K562 (cell line): ENCODE data around the gene MRPL16. TPM values are rescaled to one million over a fixed set of nuclear protein-coding genes. Genes with fewer than 3 reads are reported as not detected.
A peak's percentile ranks its signal among the peaks of the same experiment; 100 is the strongest.

Experiments used
- CEBPB ChIP-seq: fragments of 450-650 bp; IDR thresholded peaks from 2 replicates; pipeline ENCODE4 v1.6.1; 2016; ENCODE audit warnings: missing genetic modification characterization, missing compliant biosample characterization
- CEBPG ChIP-seq, 3 experiments: fragments of 200-800 bp in 1 of 3; sonication (Bioruptor generic) in 1 of 3; sonication (generic) in 1 of 3; formaldehyde crosslinking in 1 of 3; IDR thresholded peaks in 2 of 3; conservative IDR thresholded peaks in 1 of 3; 2 replicates each; pipeline versions ENCODE4 v1.6.1 to v1.8.0; 2016 to 2022; ENCODE audit warnings: missing compliant biosample characterization in 2 of 3, missing genetic modification characterization in 2 of 3, mild to moderate bottlenecking in 1 of 3, missing genetic modification reagents in 1 of 3
- CREM ChIP-seq: IDR thresholded peaks from 2 replicates; pipeline ENCODE4 v1.6.1; 2014; ENCODE audit warnings: antibody characterized with exemption, low read depth
- ELF1 ChIP-seq: fragments of 200-800 bp; sonication (Bioruptor generic); IDR thresholded peaks from 2 replicates; pipeline ENCODE4 v1.6.1; 2016; ENCODE audit warnings: missing genetic modification characterization, missing compliant biosample characterization
- EP400 ChIP-seq: fragments of 450-650 bp; IDR thresholded peaks from 2 replicates; pipeline ENCODE4 v1.6.1; 2017; ENCODE audit warnings: antibody characterized with exemption, mild to moderate bottlenecking, moderate library complexity
- FOS ChIP-seq: IDR thresholded peaks from 3 replicates; pipeline ENCODE4 v1.6.1; 2011; ENCODE audit not compliant: insufficient read length; ENCODE audit errors: extremely low read depth
- FOSL1 ChIP-seq: fragments of 200-800 bp; sonication (Bioruptor generic); conservative IDR thresholded peaks from 2 replicates; pipeline ENCODE4 v1.6.1; 2016; ENCODE audit warnings: missing genetic modification characterization, missing compliant biosample characterization
- HMBOX1 ChIP-seq: sonication (generic); IDR thresholded peaks from 2 replicates; pipeline ENCODE4 v1.6.1; 2016
- IRF9 ChIP-seq: fragments of 450-650 bp; IDR thresholded peaks from 2 replicates; pipeline ENCODE4 v1.6.1; 2016; ENCODE audit warnings: missing biosample characterization, missing genetic modification characterization
- MIER1 ChIP-seq: fragments of 450-650 bp; IDR thresholded peaks from 2 replicates; pipeline ENCODE4 v1.6.1; 2016; ENCODE audit warnings: antibody characterized with exemption, mild to moderate bottlenecking, low read depth
- NCOA6 ChIP-seq: fragments of 450-650 bp; IDR thresholded peaks from 2 replicates; pipeline ENCODE4 v1.6.1; 2017; ENCODE audit warnings: mild to moderate bottlenecking
- NFIC ChIP-seq: fragments of 450-650 bp; IDR thresholded peaks from 2 replicates; pipeline ENCODE4 v1.6.1; 2017; ENCODE audit warnings: mild to moderate bottlenecking, inconsistent platforms
- NR2C2 ChIP-seq, 2 experiments: fragments of 200-800 bp in 1 of 2; sonication (Bioruptor generic) in 1 of 2; sonication (generic) in 1 of 2; formaldehyde crosslinking in 1 of 2; IDR thresholded peaks; 2 replicates each; pipeline versions ENCODE4 v1.6.1 to v1.8.0; 2016 to 2022; ENCODE audit warnings: mild to moderate bottlenecking in 1 of 2, missing compliant biosample characterization in 1 of 2, missing genetic modification characterization in 1 of 2, missing genetic modification reagents in 1 of 2
- POLR2A ChIP-seq: fragments of 450-650 bp; conservative IDR thresholded peaks from 2 replicates; pipeline ENCODE4 v1.6.1; 2016
- RBM25 ChIP-seq: fragments of 200-400 bp; formaldehyde crosslinking; IDR thresholded peaks from 2 replicates; pipeline ENCODE4 v1.6.1; 2018; ENCODE audit warnings: low read length, low read depth, moderate library complexity; ENCODE audit not compliant: severe bottlenecking
- SETDB1 ChIP-seq: IDR thresholded peaks from one replicate; pipeline ENCODE4 v1.6.1; 2012; ENCODE audit warnings: low read length, control low read depth, inconsistent platforms
- ZEB2 ChIP-seq: fragments of 450-650 bp; IDR thresholded peaks from 2 replicates; pipeline ENCODE4 v1.6.1; 2016
- ZNF639 ChIP-seq, 2 experiments: fragments of 200-800 bp in 1 of 2; sonication (Bioruptor generic) in 1 of 2; sonication (generic) in 1 of 2; formaldehyde crosslinking in 1 of 2; IDR thresholded peaks in 1 of 2; conservative IDR thresholded peaks in 1 of 2; 2 replicates each; pipeline versions ENCODE4 v1.5.0 to v1.6.1; 2016 to 2020; ENCODE audit warnings: missing compliant biosample characterization in 1 of 2, missing genetic modification characterization in 1 of 2, missing genetic modification reagents in 1 of 2
- ZSCAN32 ChIP-seq: fragments of 450-650 bp; formaldehyde crosslinking; IDR thresholded peaks from 2 replicates; pipeline ENCODE4 v1.4.0; 2020; ENCODE audit warnings: mild to moderate bottlenecking, moderate library complexity
- polyA plus RNA-seq, 8 experiments: library from polyadenylated mRNA; depleted of rRNA in 4 of 8; stranded (reverse) in 5 of 8; unstranded in 3 of 8; fragments of >200 nt; fragmentation: Nextera tagmentation in 2 of 8; fragmentation: Illumina TruSeq in 1 of 8; extraction: Ambion mirVana in 2 of 8; extraction: Trizol in 1 of 8; gene quantifications; 2 replicates each; pipeline versions ENCODE4 v1.2.1 to v1.2.3, GENCODE V29; 2011 to 2014; ENCODE audit warnings: inconsistent platforms in 1 of 8, missing spikeins in 1 of 8
- total RNA-seq, 7 experiments: library from RNA; depleted of rRNA in 6 of 7; stranded (reverse); fragments of >200 nt in 6 of 7; fragmentation: Illumina TruSeq in 2 of 7; extraction: Trizol in 2 of 7; gene quantifications; 2 replicates each; pipeline versions ENCODE4 v1.2.1 to v1.2.3, GENCODE V29; 2011 to 2021; ENCODE audit warnings: low replicate concordance in 1 of 7

Gene MRPL16
- total and polyA plus RNA-seq, 9 of the 15 experiments (the other 6 are each of a cell fraction or from before 2014, with no cell fraction given) = 63.3 to 209 (median 157) TPM

GRCh38 chr11:59857439-59858434, 47.2 kb upstream of the MRPL16 start (continued):
- no peak; the same call in 1 of the 2 replicates for TF ChIP-seq POLR2A
- TF ChIP-seq RBM25 = peak; percentile 54
- peak; percentile 45; the same call in 1 of the 2 replicates for TF ChIP-seq NFIC
- TF ChIP-seq EP400 = peak; percentile 56
- peak; percentile 80; the same call in 1 of the 2 replicates for TF ChIP-seq ZEB2
- TF ChIP-seq ZSCAN32 (CRISPR knock-in tag) = 0 out of 2 replicates have a peak, but pooled peaks have one; percentile 32
- peak; percentile 98 for TF ChIP-seq HMBOX1
- 0 out of 2 replicates have a peak, but pooled peaks have one; percentile 16 for TF ChIP-seq IRF9 (tag)
- no peak for TF ChIP-seq CEBPG (CRISPR knock-in tag; IDR thresholded peaks at IDR 0.05)
- TF ChIP-seq CEBPG (tag; conservative IDR thresholded peaks at IDR 0.05 in 1 of 2, IDR thresholded peaks at IDR 0.05 in 1 of 2) = peak in 1 of 2 experiments; percentile 45; a peak in 1 of 4 replicates
- peak; percentile 99 for TF ChIP-seq FOSL1 (tag)
- TF ChIP-seq FOS = peak; percentile 69
- TF ChIP-seq NR2C2 (CRISPR knock-in tag; IDR thresholded peaks at IDR 0.05) = no peak
- peak; percentile 43; the same call in 1 of the 2 replicates for TF ChIP-seq NR2C2 (tag; IDR thresholded peaks at IDR 0.05)
- TF ChIP-seq ELF1 (tag) = peak; percentile 75
- peak; percentile 11; the same call in 1 of the 2 replicates for TF ChIP-seq NCOA6
- TF ChIP-seq MIER1 = no peak
- TF ChIP-seq CREM = peak; percentile 64
- TF ChIP-seq ZNF639 (CRISPR knock-in tag; conservative IDR thresholded peaks at IDR 0.05 in 1 of 2, IDR thresholded peaks at IDR 0.05 in 1 of 2) = peak in 1 of 2 experiments; percentile 54; a peak in 2 of 4 replicates
- no peak for TF ChIP-seq SETDB1
- no peak for TF ChIP-seq CEBPB
